GM21526 (cell line): ENCODE measurements around the gene SIGLEC6.

Source experiments
- ATAC-seq: cut with Tn5 transposase; IDR thresholded peaks from one replicate; pipeline ENCODE4 v1.9.1; 2021; ENCODE audit warnings: moderate library complexity; ENCODE audit not compliant: unreplicated experiment, low FRiP score

The SIGLEC6 gene

GRCh38 chr19:51549533-51550324 is 18.3 kb upstream of the SIGLEC6 start:
- ATAC-seq = no peak

GRCh38 chr19:51548891-51549305 is 17.4 kb upstream of the SIGLEC6 start:
- no peak for ATAC-seq

GRCh38 chr19:51548213-51548651 is 16.8 kb upstream of the SIGLEC6 start:
- no peak for ATAC-seq

- ATAC-seq = no peak
Observed at GRCh38 chr19:51547397-51548212, 16.1 kb upstream of the SIGLEC6 start.

- no peak for ATAC-seq
Observed at GRCh38 chr19:51546650-51547396, 15.4 kb upstream of the SIGLEC6 start.

- no peak for ATAC-seq
Observed at GRCh38 chr19:51546107-51546649, 14.7 kb upstream of the SIGLEC6 start.

- no peak for ATAC-seq
Observed at GRCh38 chr19:51544038-51544437, 12.6 kb upstream of the SIGLEC6 start.

GRCh38 chr19:51542699-51543098 is 11.2 kb upstream of the SIGLEC6 start:
- ATAC-seq = no peak

- no peak for ATAC-seq
Observed at GRCh38 chr19:51541458-51542357, 10.2 kb upstream of the SIGLEC6 start.

GRCh38 chr19:51539821-51540366 is 8.4 kb upstream of the SIGLEC6 start:
- no peak for ATAC-seq

GRCh38 chr19:51535535-51535934 is 4.1 kb upstream of the SIGLEC6 start:
- ATAC-seq = no peak

- no peak for ATAC-seq
Observed at GRCh38 chr19:51530616-51531015, 854 bp downstream of the SIGLEC6 start.

GRCh38 chr19:51529301-51529700 is 2.2 kb downstream of the SIGLEC6 start:
- ATAC-seq = no peak

- no peak for ATAC-seq
Observed at GRCh38 chr19:51525651-51526050, 5.8 kb downstream of the SIGLEC6 start.

- no peak for ATAC-seq
Observed at GRCh38 chr19:51524666-51525264, 6.7 kb downstream of the SIGLEC6 start.

- no peak for ATAC-seq
Observed at GRCh38 chr19:51521781-51522180, 9.7 kb downstream of the SIGLEC6 start.

- no peak for ATAC-seq
Observed at GRCh38 chr19:51521357-51521756, 10.1 kb downstream of the SIGLEC6 start.

GRCh38 chr19:51520728-51521127 is 10.7 kb downstream of the SIGLEC6 start:
- no peak for ATAC-seq

GRCh38 chr19:51514866-51515481 is 16.5 kb downstream of the SIGLEC6 start:
- no peak for ATAC-seq
